NCI-H1092 treated with DMSO at 0.1 percent for 48 hours (cell line): ENCODE results near the gene PHYH.
A peak's percentile ranks its signal among the peaks of the same experiment; 100 is the strongest.
"Not testable (repeated sequence)": the region's sequence is repeated elsewhere in the genome, so short reads cannot be mapped to it uniquely, and the experiment has no call there.

ENCODE experiments used
- DNase-seq: peaks from one replicate; lab custom pipeline; 2025; lab: John Stamatoyannopoulos, UW

PHYH gene

DNA sequence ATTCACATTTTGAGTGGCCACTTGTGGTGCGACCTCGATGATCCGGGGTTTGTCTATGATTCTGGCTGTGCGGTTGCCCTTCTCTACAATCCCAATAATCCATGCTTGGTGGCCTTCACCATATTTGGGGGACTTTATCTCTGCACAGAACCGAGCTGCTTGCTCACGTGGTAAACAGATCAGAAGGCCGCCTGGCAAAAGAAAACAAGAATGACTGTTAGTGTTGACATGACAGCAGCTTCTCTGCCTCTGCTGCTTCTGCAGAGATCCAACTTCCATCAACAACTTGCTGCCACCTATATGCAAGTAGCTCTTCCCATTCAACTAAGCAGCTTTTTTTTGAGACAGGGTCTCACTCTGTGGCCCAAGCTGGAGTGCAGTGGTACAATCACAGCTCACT, 19.3 kb upstream of the PHYH start:
- no peak for DNase-seq

DNA sequence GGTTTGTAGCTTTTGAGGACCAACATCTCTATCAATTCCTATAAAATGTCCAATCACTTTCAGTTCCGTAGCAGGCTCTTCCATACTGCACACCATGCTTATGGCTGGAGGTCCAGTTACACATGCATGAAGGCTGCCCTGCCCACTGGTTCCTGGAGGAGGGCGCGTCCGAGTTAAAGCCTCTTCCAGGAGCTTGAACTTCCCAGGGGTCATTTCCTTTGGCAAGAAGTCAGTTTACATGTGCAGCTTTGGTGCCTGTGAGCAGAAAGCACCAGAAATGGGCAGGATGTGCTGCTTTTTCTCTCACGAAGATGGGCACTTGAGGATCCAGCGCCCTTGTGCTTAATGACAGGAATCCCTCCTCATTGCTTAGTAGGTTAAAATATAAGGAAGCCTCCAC, 17.6 kb upstream of the PHYH start:
- DNase-seq, result no peak

DNA sequence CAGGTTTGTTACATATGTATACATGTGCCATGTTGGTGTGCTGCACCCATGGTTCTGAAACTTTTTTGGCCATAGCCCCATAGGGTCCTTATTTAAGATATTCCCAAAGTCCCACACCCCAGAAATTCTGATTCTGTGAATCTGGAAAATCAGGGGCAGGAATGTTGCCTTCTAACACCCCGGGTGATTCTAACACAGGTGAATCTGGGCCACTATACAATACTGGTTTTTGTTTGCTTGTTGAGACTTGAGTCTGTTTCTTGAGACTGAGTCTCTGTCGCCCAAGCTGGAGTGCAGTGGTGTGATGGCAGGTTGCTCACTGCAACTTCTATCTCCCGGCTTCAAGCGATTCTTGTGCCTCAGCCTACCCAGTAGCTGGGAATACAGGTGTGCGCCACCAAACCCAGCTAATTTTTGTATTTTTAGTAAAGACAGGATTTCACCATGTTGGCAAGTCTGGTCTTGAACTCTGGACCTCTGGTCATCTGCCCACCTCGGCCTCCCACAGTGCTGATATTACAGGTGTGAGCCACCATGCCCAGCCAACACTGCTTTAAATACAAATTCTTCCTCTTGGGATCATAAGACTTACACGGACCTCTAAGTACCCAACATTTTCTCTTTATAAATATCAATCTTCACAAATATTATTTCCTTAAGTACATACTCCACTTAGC, 16.9 kb upstream of the PHYH start:
- no peak for DNase-seq

DNA sequence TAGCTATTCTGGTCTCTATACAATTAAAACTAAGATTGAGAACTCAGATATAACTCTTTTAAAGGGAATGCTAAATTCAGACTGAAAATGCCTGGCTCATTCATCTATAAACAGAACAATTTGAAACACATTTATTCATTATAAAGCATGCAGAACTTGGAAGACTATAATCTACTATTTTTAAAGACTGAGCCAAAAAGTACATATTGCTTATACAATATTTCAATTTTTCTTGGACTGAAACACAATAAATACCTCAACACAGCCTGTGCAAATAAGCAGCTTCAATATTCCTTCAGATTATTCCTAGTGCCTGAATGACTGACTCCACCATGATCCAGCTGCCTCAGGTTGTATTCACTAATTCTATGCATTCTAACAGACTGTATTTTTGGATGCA, 15.5 kb upstream of the PHYH start:
- DNase-seq, result no peak

DNA sequence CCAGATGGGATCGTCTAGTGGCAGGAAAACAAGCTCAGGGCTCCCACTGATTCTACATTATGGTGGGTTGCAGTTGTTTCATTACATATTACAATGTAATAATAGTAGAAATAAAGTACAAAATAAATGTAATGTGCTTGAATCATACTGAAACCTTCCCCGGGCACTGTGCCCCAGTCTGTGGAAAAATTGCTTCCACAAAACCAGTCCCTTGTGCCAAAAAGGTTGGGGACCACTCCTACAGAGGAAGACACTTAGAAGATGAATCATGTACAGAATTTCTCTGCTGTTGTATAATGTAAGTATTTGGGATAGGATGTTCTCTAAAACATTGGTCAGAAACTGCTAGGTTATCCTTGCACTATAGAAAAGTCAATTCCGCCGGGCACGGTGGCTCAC, 11.3 kb upstream of the PHYH start:
- no peak for DNase-seq

DNA sequence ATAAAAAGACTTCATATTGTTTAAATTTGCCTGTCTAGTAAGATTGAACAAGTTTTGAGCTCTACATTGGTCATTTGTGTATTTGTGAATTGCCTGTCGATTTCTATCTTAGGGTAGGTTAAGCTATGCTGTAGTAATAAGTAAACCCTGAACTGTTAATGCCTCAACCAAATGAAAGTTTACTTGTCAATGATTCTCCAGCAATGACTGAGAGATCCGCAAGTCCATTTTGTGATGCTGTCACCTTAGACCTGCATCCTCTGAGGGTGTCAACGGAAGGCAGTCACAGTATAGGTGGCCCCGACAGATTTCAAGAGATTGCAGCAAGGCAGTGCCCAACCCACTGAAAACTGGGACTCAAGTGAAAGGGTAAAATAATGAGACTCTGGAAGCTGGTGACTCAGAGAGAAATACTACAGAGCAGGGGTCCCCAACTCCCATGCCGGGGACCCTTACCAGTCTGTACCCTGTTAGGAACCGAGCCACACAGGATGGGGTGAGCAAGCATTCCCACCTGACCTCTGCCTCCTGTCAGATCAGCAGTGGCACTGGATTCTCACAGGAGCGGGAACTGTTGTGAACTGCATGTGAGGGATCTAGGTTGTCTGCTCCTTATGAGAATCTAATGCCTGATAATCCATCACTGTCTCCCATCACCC, 10.8 kb upstream of the PHYH start:
- no peak for DNase-seq

DNA sequence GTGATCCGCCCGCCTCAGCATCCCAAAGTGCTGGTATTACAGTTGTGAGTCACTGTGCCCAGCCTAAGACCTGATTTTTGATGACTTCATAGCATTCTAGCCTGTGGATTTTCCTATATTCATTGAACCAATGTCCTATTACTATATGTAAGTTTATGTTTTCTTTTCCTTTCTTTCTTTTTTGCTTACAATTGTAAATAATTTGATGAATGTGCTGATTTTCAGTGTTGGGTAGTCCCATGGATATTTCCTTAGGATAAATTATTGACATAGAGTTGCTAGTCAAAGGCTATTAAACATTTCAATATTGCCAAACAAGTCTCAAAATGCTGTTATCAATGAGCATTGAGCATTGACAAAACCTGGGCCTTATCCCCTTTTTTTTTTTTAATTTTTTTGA, 9.9 kb upstream of the PHYH start:
- DNase-seq, result no peak

DNA sequence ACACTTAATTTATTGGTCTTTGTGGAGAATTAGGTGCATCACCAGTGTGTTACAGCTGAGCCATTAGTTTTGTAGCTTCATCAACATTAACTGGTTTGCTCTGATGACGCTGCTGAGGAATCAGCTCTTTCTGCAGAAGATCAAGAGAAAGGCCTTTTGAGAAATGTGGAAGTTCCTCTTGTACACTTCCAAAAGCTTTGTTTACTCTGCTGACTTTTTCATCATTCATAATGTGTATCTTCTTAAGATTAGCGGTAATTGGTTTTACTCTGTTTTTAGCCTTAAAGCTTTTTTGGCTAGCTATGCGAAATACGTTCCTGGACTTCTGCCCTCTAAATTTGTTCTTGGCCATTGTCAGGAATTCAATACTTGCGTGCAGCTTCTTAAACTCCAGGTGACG, 8.2 kb upstream of the PHYH start:
- DNase-seq, result no peak

DNA sequence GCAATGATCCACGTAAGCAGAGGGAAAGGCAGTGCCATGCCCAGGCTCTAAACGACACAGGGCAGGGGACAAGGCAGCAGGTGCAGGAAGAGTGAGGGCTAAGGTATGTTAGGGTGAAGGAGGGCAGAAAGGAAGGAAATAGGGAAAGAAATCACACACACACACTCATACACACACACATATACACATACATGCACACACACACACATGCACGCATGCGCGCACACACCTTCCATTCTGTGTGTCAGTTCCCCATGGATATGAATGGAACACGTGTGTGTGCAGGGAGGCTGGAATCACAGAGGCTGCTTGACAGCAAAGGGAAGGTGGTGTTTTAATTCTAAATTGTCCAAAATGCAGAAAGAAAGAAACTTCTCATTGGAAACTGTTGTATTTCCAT, 6.2 kb upstream of the PHYH start:
- DNase-seq, result no peak

DNA sequence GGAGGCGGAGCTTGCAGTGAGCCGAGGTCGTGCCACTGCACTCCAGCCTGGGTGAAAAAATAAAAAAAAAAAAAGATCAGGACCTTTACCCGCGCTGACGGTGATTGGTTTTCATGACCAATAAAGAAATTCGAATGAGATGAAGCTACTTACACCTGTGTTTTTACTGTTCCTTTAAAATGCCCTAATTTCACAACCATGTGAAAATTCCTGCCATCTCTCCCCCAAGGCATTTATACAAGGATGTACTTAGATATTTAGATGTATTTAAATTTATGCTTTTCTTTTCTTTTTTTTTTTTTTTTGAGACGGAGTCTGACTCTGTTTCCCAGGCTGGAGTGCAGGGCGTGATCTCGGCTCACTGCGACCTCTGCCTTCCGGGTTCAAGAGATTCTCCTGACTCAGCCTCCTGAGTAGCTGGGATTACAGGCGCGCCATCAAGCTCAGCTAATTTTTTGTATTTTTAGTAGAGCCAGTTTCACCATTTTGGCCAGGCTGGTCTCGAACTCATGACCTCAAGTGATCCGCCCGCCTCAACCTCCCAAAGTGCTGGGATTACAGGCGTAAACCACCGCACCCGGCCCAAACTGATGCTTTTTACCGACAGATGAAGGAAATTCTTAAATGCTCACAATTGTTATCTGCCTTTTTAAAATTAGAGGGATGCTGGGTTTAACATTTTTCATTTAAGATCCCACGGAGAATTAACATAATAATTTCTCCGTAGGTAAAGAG, 3.1 kb upstream of the PHYH start:
- DNase-seq, result no peak

DNA sequence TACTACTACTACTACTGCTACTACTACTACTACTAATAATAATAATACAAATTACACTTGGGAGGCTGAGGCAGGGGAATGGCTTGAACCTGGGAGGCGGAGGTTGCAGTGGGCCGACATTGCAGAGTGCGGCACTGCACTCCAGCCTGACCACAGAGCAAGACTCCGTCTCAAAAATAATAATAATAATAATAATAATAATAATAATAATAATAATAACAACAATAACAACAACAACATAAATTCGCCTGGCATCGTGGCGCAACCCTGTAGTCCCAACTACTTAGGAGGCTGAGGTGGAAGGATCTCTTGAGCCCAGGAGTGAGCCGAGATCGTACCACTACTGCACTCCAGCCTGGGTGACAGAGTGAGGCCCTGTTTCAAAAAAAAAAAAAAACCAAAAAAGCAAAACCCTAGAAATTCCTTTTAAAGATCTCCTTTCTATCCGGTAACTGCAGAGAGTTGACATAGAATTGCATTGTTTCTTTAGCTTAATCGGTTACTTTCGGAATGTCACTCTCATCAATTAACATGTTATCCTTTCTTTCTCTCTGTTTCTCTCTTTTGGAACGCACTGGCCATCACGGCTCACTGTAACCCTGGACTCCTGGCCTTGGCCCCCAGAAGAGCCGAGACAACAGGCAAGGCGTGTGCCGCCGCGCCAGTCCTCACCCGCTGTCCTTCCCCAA, 972 bp downstream of the PHYH start:
- no peak for DNase-seq

DNA sequence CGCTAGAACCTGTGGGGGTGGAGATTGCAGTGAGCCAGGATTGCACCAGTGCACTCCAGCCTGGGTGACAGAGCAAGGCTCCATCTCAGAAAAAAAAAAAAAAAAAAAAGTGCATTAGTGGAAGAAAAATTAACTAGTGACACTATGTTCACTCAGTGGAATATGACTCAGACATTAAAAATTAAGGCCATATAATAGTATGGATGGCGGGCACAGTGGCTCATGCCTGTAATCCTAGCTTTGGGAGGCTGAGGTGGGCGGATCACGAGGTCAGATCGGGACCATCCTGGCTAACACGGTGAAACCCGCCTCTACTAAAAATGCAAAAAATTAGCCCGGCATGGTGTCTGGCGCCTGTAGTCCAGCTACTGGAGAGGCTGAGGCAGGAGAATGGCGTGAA, 3.4 kb downstream of the PHYH start:
- DNase-seq, result no peak

DNA sequence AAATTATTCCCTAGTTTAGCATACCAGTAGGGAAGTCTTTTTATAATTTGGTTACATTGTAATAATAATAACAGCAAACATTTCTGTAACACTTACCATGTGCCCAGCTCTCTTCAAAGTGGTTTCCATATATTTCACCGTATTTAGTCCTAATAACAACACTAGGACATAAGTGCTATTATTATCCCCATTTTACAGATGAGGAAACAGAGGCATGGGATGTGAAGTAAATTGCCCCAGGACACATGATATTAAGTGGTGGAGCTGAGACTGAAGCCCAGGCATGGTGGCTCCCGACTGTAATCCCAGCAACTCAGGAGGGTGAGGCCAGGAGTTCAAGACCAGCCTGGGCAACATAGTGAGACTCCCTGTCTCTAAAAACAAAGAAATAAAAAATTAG, 5.1 kb downstream of the PHYH start:
- no peak for DNase-seq

DNA sequence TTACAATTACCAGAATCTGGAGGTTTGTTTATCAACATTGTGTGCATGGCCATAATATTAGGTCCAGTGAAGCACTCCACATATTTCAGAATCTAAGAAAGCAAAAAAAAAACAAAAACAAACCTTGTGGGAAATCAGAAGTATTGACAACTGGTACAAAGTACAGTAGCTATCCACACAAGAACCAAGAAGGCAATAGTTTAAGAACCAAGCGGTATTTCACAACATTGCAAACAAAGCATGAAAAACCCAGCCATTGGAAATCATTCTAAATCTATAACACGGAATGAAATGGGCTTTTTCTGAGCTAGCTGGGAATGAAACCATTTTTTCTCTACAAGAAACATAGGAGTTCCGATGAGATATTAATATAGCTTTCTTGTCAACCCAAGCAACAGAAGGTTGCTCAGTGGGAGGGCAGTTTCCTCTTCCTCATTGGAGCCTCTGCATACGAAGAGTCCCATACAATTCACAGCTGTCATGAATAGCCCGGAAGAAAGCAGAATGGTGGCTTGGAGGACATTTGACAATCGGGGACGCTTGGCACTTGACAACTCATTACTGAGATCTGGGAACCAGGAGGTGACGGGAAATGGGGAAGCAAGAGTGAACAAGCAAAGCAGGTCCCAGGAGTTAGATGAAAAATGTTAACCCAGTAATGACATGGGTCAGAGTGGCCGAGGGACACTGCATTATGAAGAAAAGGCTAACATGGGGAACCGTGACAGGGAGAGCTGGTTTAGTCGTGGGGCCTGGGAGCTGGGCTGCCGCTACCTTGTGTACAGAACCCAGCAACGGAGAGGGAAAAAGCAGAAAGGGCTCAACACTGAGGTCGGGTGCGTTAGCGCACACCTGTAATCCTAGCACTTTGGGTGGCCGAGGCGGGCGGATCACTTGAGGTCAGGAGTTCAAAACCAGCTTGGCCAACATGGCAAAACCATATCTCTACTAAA, 7.8 kb downstream of the PHYH start:
- no peak for DNase-seq

DNA sequence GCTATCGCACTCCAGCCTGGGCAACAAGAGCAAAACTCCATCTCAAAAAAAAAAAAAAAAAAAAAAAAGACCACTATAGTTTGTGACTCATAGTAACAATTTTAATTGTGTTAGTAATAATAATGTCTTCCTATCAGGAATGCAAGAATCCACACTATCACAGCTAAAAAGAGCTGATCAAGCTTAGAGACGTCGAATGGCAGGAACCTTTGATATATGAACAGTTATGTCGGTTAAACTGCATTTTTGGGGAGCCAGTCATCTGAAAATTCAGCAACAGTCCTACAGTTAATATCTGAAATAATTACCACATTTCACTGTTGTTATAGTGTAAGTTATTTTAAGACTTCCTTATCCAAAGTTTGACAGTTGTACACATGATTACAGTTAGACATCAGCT, 8.8 kb downstream of the PHYH start:
- no peak for DNase-seq

DNA sequence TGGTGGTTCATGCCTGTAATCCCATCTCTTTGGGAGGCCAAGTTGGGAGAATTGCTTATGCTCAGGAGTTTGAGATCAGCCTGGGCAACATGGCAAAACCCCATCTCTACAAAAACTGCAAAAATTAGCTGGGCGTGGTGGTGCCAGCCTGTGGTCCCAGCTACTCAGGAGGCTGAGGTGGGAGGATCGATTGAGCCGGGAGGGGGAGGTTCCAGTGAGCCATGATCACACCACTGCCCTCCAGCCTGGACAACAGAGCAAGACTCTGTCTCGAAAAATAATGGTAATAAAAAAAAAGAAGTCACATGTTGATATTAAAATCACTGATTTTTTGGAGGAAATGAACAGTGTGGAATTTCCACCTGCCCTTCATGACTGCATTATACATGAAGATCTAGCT, 15.8 kb downstream of the PHYH start:
- no peak for DNase-seq

DNA sequence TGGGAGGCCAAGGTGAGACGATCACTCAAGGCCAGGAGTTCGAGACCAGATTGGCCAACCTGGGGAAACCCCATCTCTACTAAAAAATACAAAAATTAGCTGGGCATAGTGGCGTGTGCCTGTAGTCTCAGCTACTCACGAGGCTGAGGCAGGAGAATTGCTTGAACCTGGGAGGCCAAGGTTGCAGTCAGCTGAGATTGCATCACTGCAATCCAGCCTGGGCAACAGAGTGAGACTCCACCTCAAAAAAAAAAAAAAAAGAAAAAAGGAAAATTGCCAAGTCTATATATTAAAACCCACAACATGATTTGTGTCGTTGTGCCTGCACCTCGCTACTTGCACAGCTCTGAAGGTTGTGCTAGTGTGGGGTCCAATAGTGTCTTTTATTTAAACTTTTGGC, 17.5 kb downstream of the PHYH start:
- DNase-seq, result not testable (repeated sequence)

DNA sequence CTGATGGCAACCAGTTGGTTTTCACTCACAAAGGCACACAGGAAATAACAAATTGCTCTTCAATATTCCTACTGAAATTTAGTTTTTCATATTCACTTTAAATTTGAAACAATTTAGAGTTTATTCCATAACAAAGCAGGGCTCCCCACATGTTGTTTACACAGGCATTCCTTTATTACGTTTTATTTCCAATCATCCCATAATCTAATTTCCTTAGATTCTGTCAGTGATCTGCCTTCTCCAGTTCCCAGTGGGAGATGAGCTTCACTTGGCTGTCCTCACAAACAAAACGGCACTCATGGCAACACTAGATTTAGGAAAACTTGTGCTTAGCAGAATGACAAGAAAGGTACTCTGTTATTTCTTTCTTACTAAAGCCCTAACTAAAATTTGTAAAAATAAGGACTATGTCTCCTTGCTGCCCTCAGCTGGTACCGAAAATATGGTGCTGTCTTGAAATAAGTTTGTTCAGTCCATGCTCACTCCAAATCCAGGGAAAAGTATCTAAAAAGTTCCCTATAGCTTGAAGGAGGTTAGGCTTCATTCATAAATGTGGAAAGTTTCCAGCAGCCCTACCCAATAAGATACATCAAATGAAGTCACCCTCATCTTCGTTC, 23.0 kb downstream of the PHYH start:
- DNase-seq, result no peak

DNA sequence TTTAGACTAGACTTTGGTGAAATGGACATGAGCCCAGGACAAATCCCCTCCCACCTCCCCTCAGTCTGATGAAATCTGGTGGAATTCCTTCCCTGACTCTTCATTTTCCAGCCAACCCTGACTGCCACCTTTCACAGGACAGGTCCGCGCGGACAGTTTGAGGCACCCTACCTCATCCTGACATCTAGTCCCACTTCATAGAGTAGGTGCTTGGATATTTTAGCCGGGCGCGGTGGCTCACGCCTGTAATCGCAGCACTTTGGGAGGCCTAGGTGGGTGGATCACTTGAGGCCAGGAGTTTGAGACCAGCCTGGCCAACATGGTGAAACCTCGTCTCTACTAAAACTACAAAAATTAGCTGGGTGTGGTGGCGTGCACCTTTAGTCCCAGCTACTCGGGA, 23.7 kb downstream of the PHYH start:
- not testable (repeated sequence) for DNase-seq

DNA sequence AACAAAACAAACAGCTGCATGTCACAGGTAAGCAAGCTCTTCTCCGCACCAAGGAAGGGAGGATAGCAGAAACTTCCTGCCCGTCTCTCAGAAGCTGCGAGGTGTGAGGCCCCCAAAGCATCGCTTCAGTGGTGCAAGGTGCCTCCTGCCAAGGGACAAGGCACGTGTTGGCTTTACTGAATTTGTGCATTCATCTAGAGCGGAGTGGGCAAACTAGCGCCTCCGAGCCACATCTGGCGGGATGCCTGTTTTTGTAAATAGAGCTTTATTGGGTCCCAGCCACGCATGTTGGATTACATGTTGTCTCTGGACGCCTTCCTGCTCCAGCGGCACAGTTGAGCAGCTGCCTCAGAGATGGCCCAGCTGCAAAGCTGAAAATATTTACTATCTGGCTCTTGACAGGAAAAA, 27.7 kb downstream of the PHYH start:
- DNase-seq, result peak; percentile 90

DNA sequence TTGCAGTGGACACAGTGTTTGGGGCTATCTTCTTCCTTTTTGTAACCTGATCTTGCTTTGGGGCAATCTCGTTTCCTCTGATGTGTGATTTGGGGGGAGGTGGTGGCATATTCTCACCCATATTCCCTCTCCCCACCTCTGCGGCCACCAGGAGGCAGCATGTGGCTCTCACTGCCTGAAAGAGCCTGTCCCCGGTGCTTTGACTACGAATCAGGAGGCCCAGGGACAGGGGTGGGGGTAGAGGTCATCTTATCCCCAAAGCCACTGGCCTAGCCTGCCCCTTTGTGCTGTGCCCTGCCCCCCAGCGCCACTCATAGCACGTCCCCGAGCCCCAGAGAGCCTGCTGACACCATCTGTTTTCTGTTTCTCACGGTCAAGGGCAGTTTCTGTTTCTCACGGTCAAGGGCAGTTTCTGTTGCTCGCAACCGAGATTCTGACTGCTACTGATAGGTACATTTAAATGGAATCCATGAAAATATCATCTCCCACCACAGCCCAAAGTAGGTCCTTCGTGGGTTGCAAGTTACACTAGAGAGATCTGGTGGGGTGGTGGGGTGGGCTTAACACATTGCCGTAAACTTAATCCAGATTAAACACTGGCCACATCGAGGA, 28.2 kb downstream of the PHYH start:
- peak; percentile 46 for DNase-seq
